GM21528 (cell line): ENCODE data around the gene VGLL4.
A peak's percentile ranks its signal among the peaks of the same experiment; 100 is the strongest.

Experiments used
- ATAC-seq: cut with Tn5 transposase; IDR thresholded peaks from one replicate; pipeline ENCODE4 v1.9.1; 2021; ENCODE audit warnings: mild to moderate bottlenecking, moderate library complexity; ENCODE audit not compliant: unreplicated experiment, low FRiP score

The VGLL4 gene

DNA sequence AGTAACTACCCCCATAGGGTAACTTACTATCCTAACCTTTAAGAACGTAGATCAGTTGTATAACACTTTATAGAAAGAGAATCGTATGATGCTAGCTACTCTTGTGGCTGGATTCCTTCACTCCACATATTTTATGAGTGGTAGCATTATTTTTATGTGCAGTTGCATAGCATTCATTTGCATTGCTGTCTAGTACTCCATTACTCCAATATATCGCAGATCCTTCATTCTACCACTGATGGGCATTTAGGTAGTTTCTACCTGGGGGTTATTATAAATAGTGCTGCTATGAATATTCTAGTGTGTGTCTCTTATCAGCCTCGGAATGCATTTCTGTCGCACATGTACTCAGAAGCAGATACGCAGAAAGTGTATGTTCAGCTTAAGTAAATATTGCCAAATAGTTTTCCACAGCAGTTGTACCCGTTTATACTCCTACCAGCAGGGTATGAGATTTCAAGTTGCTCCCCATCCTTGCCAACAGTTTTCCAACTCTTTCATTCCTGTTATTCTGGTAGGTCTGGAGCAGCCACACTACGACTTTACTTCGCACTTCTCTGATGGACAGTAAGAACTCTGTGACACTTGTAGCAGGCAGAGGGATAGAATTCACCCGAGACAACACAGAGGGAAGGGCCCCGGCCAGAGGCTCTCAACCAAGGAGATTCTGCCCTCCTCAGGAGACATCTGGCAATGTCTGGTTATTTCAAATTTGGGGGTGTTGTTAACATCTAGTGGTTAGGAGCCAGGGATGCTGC is 9.8 kb upstream of the VGLL4 start:
- ATAC-seq: no peak

DNA sequence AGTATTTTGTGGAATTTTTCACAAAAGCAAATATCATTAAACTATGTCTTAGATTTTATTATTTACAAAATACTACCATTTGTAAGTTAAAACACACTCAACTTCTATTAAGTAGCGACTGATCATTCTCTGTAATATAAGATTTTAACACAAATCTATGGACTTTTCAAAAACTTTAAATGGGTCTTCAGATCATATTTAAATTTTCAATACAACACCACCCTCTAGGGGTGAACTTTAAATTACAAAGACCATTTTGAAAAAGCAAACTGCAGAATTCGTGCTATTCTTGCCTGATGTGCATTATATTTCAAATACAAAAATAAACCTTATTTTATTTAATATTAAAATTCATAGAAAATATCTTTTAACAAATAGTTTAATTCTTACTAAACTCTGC is 8.2 kb upstream of the VGLL4 start:
- ATAC-seq: no peak

DNA sequence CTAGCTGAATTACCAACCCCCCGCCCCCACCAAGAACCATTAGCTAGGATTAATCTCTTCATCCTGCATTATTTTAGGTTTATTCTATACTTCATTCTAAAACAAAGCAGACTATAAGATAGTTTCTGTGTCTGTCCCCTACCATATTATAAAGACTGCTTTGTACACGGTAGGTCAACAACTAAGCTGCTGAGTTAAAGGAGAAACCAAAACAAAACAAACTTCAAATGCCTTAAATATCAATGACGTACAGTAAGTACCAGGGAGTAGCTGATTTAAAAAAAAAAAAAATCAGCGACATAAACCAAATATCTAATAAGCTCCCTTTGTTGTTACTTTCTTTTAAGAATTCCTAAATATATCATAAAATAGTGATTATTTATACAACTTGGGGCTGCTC is 7.8 kb upstream of the VGLL4 start:
- no peak for ATAC-seq

DNA sequence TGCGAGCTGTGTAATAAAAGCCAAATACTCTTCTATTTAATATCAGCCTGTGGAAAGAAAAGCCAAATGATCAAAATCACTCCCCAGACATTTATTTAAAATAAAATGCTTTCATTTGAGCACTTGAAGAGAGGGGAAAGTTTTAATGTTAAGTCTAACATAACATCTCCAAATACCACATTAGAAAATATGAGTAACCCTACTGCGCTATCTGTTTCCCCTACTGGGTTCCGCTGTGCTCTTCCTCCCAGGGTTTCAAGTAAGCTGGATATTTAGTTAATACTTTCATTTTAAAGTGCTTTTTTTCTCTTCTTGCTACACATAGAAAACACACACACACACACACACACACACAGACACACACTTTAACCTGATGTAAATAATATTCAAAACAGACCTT is 6.7 kb upstream of the VGLL4 start:
- ATAC-seq: no peak

DNA sequence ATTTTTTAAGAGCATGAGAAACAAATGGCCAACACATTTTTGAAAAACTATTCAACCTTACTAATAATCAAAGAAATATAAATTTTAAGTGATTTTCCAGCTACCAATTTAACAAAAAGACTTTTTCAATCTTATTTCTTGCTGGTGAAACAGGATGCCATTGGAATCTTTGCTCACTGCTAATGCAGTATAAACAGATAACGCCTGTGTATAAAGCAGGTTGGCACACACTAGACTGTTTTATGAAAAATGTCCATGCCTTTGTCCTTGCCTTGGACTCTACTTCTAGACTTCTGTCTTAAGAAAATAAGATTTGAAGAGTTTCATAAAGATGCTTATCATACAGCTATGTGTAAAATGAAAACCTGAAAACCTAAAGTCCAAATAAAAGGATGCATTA is 5.0 kb upstream of the VGLL4 start:
- no peak for ATAC-seq

DNA sequence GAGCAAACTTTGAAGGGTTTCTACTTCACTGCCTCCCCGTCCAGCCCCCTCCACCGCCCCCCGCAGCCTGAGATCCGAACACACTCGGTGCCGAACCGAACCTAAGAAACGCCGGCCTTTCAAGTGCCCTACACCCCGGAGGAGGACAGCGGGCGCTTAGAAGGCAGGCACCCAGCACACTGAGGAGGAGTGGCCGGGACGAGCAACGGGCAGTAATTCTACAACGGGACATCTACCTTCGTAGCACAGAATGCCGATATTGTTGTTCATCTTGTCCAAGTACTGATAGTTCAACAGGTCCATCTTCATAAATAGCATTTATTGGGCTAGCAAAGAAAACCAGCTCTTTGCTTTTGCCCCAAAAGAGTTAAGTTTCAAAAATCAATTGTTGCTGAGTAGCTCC is 513 bp downstream of the VGLL4 start:
- no peak for ATAC-seq

DNA sequence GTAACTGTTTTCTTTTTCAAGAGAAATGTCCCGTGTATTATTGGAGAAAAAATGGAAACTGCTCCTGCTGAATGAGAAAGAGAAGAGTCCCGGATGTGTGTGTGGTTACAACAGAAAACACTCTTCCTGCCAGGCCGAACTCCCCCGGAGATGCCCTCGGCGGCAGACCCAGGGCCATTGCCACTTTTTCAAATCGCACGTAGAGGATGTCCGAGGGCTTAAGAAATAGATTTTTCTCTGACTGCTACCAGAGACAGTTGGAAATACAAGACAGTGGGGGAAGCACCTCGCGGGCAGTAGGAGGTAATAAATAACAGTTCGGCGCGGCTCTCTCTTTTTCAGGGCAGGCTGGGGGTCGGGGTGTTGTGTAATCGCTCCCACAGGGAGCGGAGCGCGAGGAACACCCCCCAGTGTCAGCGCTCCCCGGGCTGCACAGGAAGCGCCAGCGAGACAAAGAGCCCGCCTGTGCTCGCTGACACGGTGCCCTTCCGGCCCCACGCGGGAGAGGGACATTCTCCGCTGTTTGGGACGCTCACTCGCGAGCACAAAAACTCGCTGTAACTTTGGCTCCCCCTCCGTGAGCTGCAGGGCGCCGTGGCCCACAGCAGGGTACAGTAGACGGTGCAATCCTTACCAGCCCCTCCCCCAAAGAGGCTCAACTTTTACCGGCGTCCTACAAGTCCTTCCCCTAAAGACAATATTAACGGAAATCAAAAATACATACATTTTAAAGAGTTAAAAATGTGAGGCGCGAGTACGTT is 1.1 kb downstream of the VGLL4 start:
- peak; percentile 70 for ATAC-seq

DNA sequence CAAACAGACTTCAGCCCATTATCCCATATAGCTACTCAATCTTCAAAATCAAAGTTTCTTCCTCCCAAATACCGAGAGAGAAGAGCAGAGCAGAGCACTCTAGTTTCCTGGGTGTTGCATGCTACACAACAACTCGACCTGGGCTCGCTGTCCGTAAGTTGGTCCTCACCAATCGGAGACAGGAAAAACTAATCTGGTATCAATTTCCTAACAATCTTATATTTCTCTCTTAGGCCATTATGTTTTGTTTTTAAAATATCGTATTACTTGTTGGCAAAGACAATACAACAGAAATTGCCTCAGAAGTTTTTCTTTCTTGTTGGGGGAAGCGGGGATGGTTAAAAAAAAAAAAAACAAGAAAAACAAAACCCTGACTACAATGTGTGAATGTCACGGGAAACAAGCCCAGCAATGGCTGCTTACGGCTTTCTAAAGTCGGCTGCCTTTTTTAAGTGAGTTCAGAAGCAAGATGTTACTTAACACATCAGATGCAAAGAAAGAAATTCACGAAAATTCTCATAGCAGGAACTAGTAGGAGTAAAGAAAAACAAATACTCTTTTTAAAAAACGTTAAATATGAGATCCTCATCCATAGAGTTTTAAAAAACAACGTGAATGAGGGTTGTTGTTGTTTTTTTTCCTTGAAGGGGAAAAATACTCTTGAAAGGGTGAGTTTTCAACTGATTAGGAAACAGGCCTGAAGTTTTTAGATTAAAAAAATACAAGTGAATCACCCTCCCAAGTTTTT is 1.9 kb downstream of the VGLL4 start:
- no peak for ATAC-seq

DNA sequence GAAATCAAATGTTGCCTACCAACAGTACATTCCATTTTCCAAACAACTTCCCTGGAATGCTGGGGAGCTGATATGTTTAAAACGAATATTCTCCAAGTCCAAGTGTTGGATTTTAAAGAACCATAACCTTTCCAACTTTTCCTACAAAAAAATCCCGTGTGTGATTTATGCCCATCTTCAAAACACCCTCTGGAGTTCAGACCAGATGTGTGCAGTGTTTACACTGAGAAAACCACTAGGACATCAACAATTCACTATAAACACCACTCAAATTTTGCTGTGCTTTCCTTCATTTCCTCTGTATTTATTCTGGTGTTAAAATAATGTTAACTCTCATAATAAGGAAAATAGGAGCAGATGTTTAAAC is 2.4 kb downstream of the VGLL4 start:
- no peak for ATAC-seq

DNA sequence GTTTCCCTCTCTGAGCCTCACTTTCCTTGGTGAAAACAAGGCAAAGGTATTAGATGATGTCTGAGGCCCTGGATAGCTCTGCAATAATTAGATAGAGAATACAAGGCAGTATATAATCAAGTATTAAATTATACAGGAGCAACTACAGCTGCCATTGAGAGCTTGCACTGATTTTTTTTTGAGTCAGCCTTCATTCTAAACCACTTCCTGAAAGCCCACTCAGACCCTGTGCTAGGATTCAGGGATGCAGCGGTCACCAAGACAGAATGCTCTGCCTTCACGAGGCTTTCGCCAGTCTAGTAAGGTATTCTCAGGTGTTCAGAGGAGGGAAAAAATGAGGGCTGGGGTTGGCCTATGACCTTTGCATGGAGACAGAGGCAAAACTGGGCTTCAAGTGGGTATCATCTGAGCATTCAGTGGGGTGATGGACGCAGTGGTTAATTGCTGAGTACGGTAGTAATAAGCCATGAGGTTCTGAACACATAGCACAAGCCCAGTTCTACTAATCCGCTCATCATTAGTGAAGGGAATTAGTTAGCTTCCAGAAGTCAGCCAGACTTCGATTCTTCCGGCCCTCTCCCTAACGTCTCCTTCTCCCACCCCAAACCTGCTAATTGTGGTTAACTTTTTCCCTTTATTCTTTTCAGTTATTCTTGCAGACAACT is 3.6 kb downstream of the VGLL4 start:
- ATAC-seq: no peak

DNA sequence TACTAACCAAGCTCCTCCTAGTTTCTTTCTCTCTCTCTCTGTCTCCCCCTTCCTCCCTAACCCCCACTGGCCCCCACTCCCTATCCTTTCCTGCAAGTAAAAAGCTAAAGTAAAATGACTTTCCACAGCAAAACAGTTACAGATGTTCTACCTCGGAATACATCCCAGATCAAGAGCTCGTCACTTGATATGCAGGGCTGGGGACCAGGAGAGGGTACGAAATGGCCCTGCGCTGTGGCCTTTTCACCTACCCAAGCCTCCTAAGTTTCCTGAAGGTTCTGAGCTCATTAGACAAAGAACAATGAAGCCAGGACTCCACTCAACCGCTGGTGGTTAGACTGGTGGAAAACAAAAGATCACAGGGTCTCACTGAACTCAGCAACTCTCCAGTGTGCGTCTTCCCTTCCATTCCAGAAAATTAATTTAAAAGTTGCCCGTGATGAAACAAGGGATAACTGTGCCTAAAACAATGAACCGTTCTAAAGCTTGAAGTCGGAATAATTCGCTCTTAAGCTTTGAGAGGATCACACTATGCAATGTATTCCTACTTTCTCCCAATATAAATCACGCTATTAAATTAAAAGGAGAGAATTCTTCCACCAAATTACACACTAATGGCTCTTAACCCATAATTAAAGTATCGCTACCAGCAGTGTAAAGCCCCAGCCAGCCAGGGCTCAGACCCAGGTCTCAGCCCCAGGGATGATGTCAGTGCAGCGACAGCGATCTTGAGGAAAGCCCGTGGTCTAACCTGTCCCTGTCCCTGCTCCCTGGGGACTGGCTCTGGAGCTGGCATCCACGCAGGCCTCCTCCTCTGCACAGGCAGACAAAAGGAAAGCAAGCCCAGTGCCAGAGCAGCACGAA is 5.0 kb downstream of the VGLL4 start:
- no peak for ATAC-seq

DNA sequence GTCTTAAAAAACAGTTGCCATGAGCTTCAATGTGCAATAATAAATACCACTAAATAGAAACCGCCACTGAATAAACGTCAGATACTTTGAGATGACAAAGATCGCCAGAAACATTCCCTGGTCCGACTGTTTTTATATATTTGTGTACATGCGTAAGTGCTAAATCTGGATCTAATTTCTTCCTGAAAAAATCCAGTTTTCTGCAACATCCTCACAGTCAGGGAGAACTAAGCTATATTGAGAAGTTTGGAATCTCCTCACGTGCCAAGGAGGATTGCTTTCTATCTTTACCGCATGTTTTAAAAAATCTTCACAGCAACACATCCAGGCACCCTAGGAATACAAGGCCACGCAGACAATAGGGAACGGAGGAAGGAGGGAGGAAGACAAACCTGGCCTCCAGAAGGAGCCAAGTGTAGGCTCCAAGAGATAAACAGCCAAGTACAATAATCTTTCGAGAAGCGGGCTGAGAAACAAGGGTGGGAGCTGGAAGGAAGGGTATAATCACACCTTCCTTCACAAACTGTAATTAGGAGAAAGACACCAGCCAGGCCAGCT is 5.7 kb downstream of the VGLL4 start:
- ATAC-seq: no peak

DNA sequence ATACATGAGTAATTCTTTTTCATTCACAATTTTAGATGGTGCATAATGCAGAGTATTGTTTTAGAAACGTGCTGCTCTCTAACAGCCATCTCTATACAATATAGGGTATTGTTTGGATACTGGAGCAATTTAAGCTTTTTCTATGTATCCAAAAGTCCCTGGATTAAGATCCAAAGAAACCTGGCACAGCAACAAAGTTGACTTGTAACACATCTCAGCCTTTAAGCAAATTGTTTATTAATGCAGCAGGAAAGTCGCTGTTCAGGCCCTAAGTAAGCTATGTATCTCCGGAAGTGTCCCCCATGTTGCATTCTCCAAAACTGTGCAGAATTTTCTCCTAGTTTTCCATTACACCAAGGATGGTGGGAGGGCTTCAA is 7.3 kb downstream of the VGLL4 start:
- ATAC-seq: no peak

DNA sequence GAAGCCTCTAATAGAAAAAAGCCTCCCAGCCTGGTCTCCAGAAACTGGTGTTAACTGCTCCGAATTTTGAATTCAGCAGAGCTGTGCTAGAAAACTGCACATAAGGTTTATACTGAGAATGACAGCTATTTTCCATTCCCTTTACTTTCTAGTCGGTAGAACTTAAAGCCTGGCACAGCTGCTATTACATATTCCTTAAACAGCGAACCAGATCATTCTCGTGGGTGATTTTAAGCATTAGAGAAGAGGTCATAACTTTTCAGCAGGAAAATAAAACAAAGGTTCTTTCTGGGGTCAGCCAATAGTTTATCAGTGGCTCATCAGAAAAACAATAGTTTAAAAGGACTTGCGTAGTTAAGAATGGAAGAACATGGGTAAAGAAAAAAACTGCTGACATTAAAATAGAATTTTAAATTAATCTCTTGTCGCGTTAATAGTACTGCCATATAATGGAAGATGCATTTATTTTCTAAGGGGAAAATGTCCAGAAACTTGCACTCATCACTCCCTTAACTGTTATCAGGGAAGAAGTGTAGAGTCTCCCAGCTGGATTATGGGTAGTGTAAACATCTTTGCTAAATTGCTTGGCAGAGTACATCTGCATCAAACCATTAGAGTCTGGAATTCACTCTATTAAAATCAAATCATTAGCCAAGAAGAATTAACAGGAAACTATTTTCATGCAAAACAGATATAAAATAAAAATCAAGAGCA is 7.9 kb downstream of the VGLL4 start:
- no peak for ATAC-seq

DNA sequence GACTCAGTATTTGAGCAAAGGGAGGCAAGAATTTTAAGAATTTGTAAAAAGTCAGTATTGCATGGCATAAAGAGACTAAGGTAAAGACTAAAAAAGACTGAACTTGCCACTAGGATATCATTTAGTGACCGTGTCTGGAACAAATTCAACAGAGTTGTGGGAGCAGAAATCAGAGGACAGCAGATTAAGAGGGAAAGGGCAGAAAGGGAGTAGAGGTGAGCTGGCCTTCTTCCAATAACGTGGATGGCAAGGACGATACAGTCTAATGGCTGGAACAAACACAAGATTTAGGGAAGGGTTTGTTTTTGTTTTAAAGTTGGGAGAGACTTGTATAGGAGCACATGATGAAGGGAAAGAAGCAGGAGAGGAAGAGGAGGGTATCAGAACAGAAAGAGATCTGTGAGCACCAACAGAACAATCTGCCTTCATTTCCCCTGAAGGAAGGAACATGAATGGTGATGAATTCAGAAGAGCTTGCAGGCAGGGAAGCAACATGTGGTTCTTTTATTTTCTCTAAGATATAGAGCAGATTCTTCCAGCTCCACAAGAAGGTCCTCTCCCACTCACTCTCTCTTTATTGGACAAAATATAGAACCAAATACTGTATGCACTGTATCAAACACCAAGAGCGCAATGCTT is 8.6 kb downstream of the VGLL4 start:
- no peak for ATAC-seq

DNA sequence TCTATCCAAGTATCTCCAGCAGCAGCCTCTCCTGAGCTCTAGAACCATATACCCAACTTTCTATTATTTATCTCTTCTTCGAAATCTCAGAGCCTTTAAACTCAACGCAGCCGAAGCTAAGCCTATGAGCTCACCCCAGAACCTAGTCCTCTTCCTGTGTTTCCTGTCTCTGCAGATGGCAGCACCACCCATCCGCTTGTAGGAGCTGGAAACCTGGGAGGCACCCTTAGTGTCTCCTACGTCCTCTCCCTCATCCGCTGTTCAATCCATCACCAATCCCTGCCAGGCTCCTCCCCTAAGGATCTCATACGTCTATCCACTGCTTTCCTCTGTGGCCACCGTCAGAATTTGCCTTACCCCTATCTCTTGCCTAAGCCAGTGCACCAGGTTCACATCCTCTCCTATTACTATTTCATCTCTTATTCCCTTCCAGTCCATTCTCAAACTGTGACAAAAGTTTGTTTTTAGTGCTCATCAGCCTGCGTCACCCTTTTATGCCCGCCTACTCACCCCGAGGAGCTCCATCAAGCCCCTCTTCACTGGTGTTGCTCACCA is 9.6 kb downstream of the VGLL4 start:
- no peak for ATAC-seq

DNA sequence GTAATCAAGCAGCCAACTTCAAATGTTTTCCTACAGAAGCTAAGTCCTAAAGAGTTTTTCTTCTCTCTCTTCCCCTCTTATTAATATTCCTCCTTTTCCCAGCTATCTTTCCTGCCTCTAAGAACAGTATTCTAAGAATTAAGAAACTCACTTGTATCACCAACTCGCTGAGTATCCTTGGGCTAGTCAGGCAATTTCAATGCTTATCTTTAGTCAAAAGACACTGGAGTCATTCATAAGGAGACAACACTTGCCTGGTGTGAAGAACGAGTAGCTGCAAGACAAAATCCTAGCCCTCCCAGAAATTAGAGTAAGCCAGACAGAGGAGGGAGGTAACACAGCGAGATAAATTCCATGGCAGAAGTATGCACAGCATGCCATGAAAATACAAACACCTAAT is 10.7 kb downstream of the VGLL4 start:
- no peak for ATAC-seq

DNA sequence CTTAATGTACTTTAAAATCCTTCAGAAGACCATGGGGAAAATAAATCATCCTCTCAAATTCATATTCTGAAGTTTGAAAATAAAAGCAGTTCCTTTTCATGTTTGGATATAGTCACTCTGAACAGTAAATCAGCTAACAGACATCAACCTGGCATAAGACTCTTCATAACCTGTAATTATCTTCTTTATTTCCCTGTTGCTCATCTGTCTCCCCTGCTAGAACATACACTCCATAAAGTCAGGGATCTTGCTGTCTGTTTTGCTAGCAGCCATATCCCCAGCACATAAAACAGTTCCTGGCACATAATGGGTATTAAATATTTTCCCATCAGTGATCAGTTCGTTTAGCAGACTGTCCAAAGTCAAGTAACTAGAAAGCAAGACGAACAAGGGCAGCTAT is 11.2 kb downstream of the VGLL4 start:
- ATAC-seq: no peak
